Measurements from ENCODE around the gene CMIP.

The CMIP gene

DNA sequence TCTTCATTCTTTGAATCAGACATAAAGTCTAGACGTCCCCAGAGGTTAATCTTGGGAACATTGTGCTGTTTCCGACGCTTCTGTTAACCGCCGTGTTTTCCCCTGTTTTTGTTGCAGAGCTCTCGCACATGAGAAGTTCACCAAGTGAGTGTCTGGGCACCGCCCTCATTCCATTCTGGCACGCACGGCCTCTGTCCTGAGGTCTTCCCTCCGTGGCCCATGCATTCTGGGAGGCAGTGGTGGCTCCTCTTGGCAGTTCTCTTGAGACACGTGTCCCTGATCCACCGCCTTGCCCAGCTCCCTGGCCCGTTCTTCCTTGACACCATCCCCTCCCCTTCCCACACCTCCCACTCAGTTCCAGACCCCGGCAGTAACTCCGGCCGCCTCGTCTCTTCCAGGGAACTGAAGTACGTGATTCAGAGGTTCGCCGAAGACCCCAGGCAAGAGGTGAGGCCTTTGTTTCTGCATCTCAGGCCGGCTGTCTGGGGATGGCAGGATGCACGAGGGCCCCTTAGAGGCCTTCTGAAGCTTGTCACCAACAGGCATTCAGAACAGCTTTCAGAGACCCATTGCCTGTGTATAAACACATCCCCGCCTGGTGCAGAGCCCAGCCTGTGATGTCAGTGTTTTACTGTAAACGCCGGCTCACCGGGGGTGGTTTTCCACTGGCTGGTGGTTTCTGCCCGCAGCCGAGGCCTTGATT is 248.6 kb downstream of the CMIP start:
- DNase-seq = no peak

- DNase-seq = no peak
These were observed 249.2 kb downstream of the CMIP start for GRCh38 chr16:81693744-81694303.

DNA sequence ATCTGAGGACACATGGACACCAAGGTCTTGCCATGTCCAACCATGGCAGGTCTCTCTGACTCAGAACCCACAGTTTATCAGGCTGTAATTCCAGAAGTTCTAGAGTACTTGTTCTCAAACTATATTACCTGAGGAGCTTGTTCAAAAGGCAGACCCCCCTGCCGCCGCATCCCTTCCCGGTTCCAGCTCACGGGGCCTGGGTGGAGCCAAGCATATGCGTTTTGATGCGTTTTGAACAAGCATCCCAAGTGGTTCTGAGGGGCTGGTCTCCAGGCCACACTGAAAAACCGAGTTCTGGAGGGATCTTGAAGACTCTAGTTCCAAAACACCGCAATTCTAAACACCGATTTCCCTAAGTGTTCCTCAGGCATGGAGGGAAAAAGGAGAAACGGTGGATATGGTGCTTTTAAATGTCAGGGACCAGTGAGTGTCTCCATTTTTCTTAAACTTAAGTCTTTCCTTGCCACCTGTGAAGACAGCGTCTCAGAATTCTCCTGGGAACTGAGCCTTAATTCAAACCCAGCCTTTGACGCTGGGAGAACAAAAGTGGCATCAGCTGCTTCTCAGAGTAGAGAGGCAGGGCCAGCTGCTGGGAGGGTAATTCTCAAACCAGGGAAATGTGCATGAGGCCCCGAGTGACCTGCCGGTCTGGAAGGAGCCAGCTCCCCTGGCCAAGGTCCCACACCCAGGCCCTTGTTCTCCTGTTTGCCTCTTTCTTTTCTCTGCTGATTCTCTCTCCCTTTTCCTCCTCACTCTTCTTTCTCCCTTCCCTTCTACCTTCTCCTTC is 250.1 kb downstream of the CMIP start:
- DNase-seq = no peak

DNA sequence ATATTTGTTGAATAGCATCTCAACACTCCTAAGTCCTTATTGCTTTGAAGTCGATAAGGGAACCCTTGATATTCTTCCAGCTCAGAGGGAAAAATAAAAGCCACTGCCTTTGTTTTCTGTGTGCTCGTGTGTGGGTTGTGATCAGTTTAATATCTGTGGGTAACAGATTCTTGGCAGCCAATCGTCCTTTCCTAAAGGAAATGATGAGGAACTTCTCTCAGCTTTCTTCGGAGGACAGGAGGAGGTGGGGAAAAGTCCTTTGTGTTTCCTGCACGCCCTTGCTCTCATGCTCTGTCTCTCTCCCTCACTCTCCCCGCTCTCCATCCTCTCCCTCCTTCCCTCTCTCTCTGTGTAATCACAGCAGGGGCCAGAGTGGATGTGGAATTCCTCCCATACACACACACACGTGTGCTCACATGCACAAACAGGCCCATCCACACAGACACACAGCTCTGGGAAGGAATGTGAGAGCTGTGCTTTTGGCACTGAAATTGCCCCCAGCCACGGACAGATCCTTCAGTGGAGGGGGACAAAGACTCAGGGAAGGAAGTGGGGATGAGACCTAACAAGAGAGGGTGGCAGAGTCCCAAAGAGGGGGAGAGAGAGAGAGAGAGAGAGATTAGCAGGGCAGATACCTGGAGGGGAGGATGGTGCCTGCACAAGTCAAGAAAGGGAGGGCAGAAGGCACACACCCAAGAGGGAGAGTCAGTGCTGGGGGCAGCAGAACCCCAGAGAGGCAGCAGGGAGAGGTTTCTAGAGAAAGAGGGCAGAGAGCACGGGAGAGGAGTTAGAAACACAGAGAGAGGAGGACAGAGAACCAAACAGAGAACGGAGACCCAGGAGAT is 250.9 kb downstream of the CMIP start:
- DNase-seq = no peak

DNA sequence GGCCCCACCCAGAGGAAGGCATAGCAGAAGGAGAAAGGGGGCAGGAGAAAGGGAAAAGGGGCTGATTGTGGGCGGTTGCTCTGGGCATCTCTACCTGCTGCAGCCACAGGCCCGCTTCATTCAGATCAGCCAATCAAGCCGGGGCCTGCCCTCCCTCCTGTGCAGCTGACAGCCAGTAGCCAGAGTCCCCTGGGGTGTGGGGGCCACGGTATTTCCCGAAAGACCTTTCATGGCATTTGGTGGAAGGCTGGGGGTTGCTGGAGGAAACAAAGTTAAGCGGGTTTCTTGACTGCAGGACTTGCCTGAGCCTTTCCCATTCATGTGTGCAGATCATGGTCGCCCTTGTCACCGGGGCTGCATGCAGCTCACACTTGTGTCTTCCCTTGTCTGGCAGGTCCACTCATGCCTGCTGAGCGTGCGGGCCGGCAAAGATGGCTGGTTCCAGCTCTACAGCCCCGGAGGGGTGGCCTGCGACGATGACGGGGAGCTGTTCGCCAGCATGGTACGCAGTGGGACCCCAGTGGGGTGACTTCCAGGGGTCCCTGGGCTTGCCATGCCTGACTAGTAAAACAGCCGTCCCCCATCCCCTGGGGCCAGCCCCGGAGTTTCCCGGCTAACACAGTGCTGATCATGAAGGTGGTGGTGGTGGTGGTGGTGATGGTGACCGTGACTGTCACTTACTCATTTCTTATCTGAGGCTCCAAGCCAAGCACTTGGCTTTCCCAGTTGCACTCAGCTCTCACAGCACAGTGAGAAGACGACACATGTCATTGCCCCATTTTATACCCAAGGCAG is 251.8 kb downstream of the CMIP start:
- no peak for DNase-seq

DNA sequence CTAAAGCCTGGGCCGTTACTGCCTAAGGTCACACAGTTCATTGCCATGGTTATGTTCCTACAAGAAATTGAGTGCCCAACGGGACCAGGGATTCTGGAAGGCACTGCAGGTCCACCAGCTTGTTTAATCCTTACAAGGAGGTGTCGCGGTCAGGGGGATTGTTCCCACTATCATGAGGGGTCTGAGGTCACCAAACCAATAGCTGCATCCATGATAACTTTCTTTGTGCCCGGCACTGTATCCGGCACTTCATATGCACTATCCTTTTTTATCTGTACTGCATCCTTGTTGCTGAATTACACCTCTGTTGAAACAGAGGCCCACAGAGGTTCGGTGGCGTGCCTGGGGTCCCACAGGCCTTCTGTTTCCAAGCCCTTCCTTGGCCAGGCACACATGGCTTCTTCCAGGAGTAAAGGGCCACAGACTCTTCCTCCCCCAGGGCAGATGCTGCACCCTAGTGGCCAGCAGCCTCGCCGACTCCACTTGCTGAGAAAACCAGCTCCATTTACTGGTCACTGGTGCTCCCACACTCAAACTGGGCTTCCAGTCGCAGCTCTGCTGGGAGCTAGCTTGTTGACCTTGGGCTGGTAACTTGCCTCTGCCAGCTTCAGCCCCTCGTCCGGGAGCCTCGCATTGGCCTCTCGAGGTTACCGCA is 252.5 kb downstream of the CMIP start:
- peak in 2 of 5 donors; percentile 26 to 43 for DNase-seq

DNA sequence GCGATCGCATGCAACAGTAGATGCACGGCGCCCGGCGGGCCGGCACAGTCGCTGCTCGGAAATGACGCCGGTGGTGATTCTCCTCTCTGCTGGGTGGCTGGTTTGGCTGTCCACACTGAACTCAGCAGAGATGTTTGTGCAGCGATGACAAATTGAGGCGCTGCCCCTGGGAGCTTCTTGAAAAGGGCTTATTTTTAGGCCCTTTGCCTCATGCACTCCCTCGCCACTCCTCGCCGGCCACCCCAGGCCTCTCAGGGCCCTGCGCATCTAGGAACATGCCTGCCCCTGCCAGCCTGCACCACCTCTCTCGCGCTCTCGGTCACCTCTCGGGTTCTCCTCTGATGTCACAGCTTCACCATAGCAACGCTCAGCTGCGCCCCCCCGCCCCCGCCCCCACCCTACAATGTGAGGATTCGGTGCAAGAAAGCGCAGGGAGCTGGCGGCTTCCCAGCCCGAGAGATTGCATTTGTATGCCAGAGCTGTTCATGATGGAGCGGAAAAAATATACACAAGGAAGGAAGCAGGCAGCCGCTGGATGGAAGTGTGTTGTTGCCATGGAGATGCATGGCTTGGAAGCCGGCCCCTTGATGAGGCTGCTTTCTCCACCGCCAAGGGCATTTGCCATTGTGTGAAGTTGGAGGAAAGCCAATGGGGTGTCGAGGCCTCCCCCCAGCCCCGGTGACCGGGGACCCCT is 253.2 kb downstream of the CMIP start:
- no peak for DNase-seq

- DNase-seq = no peak
These were observed 253.7 kb downstream of the CMIP start for GRCh38 chr16:81698310-81698641.

GRCh38 chr16:81699596-81699995 is 255.0 kb downstream of the CMIP start:
- no peak for DNase-seq

DNA sequence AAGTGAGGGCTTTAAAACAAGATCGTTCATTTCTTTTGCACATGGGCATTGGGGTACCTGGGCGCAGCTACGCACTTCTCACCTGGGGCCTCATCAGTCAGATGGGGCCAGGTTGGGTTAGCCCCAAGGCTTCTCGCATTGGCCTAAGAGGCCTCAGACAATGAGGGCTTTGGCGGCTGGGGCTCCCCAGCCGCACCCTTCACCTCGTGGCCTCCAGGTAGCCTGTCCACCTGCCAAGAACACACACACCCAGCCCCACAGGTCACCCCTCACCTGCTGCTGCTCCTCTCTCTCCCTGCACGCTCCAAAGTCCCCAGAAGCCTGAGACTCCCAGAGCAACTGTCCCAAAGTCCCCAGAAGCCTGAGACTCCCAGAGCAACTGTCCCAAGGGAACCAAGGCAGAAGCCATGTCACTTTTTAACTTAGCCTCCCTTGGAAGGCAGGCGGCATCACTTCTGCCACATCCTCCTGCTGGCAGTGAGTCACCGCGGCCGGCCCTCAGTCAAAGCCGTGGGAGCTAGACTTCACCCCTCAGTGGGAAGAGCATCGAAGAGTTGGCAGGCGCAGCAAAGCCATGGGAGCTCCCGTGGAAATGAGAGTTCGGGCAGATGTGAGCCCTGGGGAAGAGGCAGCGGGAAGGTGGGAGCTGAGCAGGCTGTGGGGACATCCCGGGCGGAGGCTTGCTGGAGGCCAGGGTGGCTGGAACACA is 255.6 kb downstream of the CMIP start:
- DNase-seq = no peak

DNA sequence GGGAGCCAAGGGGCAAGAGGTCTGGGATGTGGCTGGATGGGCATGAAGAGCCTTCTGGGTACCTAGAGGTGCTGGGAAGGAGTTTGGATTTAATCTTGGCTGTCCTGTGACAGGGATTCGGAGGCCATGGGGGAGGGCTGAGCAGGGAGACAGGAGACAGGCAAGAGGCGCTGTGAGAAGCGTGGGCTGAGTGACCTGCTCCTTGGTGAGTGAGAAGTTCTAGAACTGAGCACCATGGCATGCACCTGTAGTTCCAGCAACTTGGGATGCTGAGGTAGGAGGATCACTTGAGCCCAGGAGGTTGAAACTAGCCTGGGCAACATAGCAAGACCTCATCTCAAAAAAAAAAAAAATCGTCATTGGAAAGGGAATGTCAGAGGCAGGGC is 256.2 kb downstream of the CMIP start:
- no peak for DNase-seq

- DNase-seq = no peak
These were observed 256.8 kb downstream of the CMIP start for GRCh38 chr16:81701296-81701970.

DNA sequence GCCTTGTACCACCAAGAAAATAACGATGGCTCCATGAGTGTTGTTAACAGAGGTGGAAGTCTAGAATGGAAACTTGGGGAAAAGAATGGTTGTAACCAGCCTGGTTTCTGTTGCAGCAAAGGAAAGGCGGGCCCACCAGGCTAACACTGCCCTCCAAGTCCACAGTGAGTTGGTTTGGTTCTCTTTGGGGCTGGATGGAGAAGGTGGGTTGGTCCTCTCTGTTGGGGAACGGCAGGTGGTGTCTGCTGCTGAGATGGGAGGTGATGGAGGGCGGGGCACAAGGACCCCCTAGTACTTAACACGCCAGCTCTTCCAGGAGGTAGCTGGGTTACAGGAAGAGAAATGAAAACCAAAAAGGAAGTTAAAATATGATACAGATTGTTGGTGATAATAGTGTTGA is 257.9 kb downstream of the CMIP start:
- DNase-seq = no peak

DNA sequence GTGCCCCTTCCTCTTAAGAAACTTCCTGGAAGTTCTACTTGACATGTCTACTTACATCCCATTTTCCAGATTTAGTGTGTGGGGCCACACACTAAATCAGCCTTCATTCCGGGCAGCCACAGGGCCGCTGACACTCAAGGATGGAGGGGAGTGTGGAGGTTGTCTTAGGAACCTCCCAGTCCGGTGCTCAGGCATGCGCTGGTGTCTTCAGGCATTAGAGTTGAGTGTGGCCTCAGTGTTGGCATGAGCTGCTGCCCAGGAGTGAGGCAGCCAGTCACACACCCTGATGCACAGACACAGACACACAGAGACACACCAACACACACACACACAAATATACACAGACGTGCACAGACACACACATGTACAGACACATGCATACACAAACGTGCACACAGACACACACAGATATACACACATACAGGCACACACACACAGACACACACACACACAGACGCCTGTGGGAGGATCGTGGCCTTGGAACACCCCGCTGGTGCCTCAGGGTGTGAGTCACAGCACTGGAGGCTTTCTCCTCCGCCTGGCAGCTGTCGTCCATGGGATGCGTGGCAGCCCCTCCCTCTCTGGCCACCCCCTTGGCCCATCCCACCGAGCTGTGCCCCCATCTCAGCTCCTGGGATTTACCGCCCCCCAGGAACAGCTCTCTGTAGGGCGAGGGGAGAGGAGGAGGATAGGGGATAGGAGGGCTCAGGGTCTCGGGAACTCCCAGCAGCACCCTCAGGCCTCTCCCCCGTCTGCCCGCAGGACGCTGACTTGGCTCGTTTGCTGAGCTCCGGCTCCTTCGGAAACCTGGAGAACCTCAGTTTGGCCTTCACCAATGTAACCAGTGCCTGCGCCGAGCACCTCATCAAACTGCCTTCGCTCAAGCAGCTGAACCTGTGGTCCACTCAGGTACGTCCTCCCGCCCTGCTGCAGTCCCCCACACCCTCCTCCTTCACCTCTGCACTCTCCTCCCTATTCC is 258.9 kb downstream of the CMIP start:
- DNase-seq = no peak

GRCh38 chr16:81705261-81705660 is 260.7 kb downstream of the CMIP start:
- no peak for DNase-seq

GRCh38 chr16:81706327-81707295 is 262.0 kb downstream of the CMIP start:
- no peak for DNase-seq

All from T-helper 1 cell (primary cell).